IPS-11a (cell line): ENCODE measurements around the gene DGLUCY.
"Not testable (repeated sequence)": the region's sequence is repeated elsewhere in the genome, so short reads cannot be mapped to it uniquely, and the experiment has no call there.

Experiments
- H3K4me3 ChIP-seq: one replicate; pipeline ENCODE4 v1.5.1; 2013; ENCODE audit warnings: low read depth, low read length, control low read depth

The DGLUCY gene

GRCh38 chr14:91254461-91254860 lies 140.6 kb downstream of the DGLUCY start:
- no peak overlapping the region for H3K4me3 ChIP-seq

GRCh38 chr14:91255026-91255695 lies 141.3 kb downstream of the DGLUCY start:
- H3K4me3 ChIP-seq: no peak overlapping the region

- H3K4me3 ChIP-seq: no peak overlapping the region
Observed at GRCh38 chr14:91256661-91257060, 142.8 kb downstream of the DGLUCY start.

- no peak overlapping the region for H3K4me3 ChIP-seq
Observed at GRCh38 chr14:91257328-91258010, 143.6 kb downstream of the DGLUCY start.

GRCh38 chr14:91258011-91258618 lies 144.2 kb downstream of the DGLUCY start:
- H3K4me3 ChIP-seq: no peak overlapping the region

GRCh38 chr14:91258876-91259275 lies 145.0 kb downstream of the DGLUCY start:
- no peak overlapping the region for H3K4me3 ChIP-seq

GRCh38 chr14:91261115-91261514 lies 147.2 kb downstream of the DGLUCY start:
- no peak overlapping the region for H3K4me3 ChIP-seq

- no peak overlapping the region for H3K4me3 ChIP-seq
Observed at GRCh38 chr14:91261986-91262549, 148.2 kb downstream of the DGLUCY start.

GRCh38 chr14:91263329-91263728 lies 149.5 kb downstream of the DGLUCY start:
- no peak overlapping the region for H3K4me3 ChIP-seq

GRCh38 chr14:91264151-91265150 lies 150.6 kb downstream of the DGLUCY start:
- peak overlapping the region; percentile 34 for H3K4me3 ChIP-seq

GRCh38 chr14:91265404-91265803 lies 151.5 kb downstream of the DGLUCY start:
- H3K4me3 ChIP-seq: no peak overlapping the region

- not testable (repeated sequence) for H3K4me3 ChIP-seq
Observed at GRCh38 chr14:91266276-91266675, 152.4 kb downstream of the DGLUCY start.

GRCh38 chr14:91267965-91268437 lies 154.1 kb downstream of the DGLUCY start:
- H3K4me3 ChIP-seq: no peak overlapping the region

GRCh38 chr14:91269076-91269991 lies 155.5 kb downstream of the DGLUCY start:
- no peak overlapping the region for H3K4me3 ChIP-seq

- H3K4me3 ChIP-seq: no peak overlapping the region
Observed at GRCh38 chr14:91270188-91270587, 156.3 kb downstream of the DGLUCY start.

- H3K4me3 ChIP-seq: no peak overlapping the region
Observed at GRCh38 chr14:91270619-91271018, 156.7 kb downstream of the DGLUCY start.

GRCh38 chr14:91271639-91272038 lies 157.8 kb downstream of the DGLUCY start:
- H3K4me3 ChIP-seq: no peak overlapping the region

GRCh38 chr14:91272341-91273272 lies 158.7 kb downstream of the DGLUCY start:
- H3K4me3 ChIP-seq: no peak overlapping the region
